ENCODE results near the gene DCLRE1B. TPM values are rescaled to one million over a fixed set of nuclear protein-coding genes. Genes with fewer than 3 reads are reported as not detected.

DCLRE1B gene
- total RNA-seq, 1 donor = 4.7 TPM

DNA sequence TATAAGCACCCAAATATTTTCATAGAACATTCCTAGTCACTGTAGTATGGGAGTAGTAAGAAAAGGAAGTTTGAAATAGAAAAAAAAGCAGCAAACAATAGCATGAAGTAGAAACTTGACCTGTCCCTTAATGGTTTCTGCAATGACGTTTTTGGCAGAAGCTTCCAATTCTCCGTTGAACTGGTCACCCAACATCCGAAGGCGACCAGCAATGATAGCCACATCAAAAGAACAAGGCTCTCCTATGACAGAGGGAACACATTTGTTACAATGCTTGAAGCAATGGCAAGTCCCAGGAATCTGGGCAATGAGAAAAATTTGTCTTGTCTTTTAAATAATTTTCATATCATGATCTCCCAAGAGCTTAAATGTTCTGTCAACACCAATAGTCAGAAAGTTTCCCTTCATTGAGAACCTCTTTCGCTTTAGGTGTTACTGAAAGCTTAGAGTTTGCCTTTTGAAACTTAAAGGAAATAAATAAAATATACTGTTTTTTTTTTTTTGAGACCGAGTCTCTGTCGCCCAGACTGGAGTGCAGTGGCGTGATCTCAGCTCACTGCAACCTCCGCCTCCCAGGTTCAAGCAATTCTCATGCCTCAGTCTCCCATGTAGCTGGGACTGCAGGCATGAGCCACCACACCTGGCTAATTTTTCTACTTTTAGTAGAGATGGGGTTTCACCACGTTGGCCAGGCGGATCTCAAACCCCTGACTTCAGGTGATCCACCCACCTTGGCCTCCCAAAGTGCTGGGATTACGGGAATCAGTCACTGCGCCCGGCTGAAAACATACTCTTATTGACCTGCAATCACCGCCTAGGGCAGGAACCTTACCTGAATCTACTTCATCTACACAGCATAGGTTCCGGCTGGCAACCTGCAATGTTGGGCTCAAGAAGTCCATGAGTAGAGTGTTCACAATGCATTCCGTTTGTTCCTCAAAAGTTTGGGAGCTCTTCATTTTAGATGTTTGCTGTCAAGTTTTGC lies 18.4 kb upstream of the DCLRE1B start:
- no peak for DNase-seq (ENCODE audit: low read depth)
- TF ChIP-seq, protein P1, sequence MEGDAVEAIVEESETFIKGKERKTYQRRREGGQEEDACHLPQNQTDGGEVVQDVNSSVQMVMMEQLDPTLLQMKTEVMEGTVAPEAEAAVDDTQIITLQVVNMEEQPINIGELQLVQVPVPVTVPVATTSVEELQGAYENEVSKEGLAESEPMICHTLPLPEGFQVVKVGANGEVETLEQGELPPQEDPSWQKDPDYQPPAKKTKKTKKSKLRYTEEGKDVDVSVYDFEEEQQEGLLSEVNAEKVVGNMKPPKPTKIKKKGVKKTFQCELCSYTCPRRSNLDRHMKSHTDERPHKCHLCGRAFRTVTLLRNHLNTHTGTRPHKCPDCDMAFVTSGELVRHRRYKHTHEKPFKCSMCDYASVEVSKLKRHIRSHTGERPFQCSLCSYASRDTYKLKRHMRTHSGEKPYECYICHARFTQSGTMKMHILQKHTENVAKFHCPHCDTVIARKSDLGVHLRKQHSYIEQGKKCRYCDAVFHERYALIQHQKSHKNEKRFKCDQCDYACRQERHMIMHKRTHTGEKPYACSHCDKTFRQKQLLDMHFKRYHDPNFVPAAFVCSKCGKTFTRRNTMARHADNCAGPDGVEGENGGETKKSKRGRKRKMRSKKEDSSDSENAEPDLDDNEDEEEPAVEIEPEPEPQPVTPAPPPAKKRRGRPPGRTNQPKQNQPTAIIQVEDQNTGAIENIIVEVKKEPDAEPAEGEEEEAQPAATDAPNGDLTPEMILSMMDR (IDR thresholded peaks at IDR 0.05; ENCODE audit: insufficient read depth, low read depth, low read length) = no peak
- H3K4me3 ChIP-seq (ENCODE audit: low read depth, low read length) = no peak overlapping the region

DNA sequence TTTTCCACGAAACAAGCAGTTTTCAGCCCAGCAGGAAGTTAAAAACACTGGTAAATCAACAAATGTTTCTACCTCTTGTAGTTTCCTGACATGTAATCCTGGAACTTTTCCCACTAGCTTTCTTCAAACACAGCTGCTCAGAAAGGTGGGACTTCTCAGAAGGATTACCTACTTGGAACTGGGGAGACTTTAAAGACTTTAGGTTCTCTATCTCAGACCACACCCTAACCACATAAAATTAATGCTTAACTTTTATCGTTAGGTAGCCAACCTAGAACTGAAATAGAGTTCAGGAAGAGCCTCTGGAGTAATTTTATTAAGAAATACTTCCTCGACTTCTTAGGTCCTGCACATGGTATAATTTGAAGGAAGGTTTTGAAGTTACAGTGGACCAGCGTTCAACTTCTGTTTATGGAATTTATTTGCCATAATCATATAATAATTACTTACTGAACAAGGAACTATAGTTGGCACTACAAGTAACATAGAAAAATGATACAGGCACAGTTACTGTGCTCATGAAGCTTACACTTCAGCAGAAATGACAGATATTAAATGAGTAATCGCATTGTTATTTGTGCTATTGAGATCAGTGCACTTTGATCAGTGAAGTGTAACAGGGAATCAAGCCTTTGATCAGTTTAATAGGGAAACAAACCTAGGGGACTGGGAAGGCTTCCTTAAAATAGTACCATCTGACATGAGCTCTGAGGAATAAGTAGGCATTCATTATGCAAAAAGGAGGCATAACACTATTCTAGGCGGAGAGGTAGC lies 17.5 kb upstream of the DCLRE1B start, which contains the start of gene BCL2L15:
BCL2L15 (minus strand) TSS at position 180 of the 774 bp plus-strand sequence. CDS start 206 bp downstream, outside the sequence.
- H3K4me3 ChIP-seq (ENCODE audit: low read depth, low read length) = no peak within 1 kb of the TSS
- no peak for DNase-seq (ENCODE audit: low read depth)
- TF ChIP-seq, protein P1 (IDR thresholded peaks at IDR 0.05; ENCODE audit: insufficient read depth, low read depth, low read length) = no peak

DNA sequence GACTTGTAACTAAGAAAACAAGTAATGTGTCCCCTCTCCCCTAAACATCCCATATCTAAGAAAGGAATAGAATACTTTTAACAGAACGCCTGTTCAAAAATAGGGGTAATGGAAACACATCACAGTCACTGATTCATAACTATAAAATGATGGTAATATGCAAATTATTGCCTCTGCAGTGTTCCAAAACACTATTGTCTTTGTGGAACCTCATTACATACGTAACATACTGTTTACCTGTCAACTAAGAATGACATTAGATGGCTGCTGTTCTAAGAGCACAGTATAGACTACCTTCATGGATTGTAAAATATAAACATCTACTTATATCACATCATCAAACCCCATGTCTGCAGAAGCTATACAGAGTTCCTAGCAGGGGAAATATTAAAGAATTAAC lies 14.3 kb upstream of the DCLRE1B start:
- TF ChIP-seq, protein P1 (IDR thresholded peaks at IDR 0.05; ENCODE audit: insufficient read depth, low read depth, low read length) = no peak
- no peak overlapping the region for H3K4me3 ChIP-seq (ENCODE audit: low read depth, low read length)
- DNase-seq (ENCODE audit: low read depth) = no peak

DNA sequence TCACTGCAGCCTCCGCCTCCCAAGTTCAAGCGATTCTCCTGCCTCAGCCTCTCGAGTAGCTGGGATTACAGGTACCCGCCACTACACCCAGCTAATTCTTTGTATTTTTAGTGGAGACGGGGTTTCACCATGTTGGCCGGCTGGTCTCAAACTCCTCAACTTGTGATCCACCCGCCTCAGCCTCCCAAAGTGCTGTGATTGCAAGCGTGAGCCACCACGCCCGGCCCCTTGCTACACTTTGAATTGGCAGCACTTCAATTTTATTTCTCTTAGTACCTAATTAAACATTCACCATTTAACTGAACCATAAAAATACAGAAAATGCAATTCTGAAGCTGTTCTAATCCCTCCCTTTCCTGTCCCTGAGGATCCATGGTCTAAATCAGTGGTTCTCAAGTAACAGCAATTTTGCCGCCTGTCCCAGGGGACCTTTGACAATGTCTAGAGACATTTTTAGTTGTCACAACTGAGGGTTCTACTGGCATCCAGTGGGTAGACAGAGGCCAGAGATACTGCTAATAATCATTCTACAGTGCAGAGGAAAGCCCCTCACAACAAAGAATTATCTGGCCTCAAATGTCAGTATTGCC lies 13.4 kb upstream of the DCLRE1B start:
- TF ChIP-seq, protein P1 (IDR thresholded peaks at IDR 0.05; ENCODE audit: insufficient read depth, low read depth, low read length) = no peak
- H3K4me3 ChIP-seq (ENCODE audit: low read depth, low read length) = no peak overlapping the region
- DNase-seq (ENCODE audit: low read depth) = no peak

DNA sequence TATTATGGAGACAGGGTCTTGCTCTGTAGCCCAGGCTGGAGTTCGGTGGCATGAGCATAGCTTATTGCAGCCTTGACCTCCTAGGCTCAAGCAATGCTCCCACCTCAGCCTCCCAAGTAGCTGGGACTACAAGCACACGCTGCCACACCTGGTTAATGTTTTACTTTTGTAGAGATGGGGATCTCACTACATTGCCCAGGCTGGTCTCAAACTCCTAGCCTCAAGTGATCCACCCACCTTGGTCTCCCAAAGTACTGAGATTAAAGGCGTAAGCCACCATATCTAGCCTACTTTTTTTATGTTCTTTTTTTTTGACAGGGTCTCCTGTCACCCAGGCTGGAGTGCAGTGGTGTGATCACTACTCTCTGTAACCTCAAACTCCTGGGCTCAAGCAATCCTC lies 11.9 kb upstream of the DCLRE1B start:
- no peak overlapping the region for H3K4me3 ChIP-seq (ENCODE audit: low read depth, low read length)
- TF ChIP-seq, protein P1 (IDR thresholded peaks at IDR 0.05; ENCODE audit: insufficient read depth, low read depth, low read length) = no peak
- no peak for DNase-seq (ENCODE audit: low read depth)

DNA sequence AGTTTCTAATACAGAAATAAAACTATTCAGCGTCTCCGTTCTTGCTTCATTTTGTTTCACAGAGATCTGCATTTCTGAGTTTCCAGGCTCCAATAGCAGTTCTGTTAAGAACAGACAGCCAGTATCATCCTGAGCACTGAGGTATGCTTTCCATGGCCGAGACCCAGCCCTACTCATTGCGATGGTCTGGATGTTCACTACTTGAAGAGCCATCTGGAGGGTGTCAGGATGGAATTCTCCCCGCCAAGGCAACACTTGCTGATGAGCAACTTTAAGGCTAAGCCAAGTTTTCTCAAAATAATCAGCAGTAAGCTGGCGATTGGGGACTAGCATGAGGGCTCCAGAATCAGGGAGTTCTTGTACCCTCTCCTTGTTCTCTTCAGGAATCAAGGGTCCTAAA lies 10.0 kb upstream of the DCLRE1B start:
- TF ChIP-seq, protein P1 (IDR thresholded peaks at IDR 0.05; ENCODE audit: insufficient read depth, low read depth, low read length) = no peak
- DNase-seq (ENCODE audit: low read depth) = no peak
- H3K4me3 ChIP-seq (ENCODE audit: low read depth, low read length) = no peak overlapping the region
